Adipocyte (in vitro differentiated cells): ENCODE results near the gene KCNMB2.
"Not testable (repeated sequence)": the region's sequence is repeated elsewhere in the genome, so short reads cannot be mapped to it uniquely, and the experiment has no call there.

ENCODE experiments used
- DNase-seq: peaks from one replicate; pipeline ENCODE4 v3.0.0-alpha.2; 2015; ENCODE audit warnings: low read depth
- H3K27me3 ChIP-seq: replicated peaks from 2 replicates; pipeline ENCODE4 v1.7.0; 2013; ENCODE audit warnings: mild to moderate bottlenecking, low read length, moderate library complexity; ENCODE audit not compliant: control insufficient read depth, insufficient read depth
- H3K36me3 ChIP-seq: 2 replicates; pipeline ENCODE4 v1.7.0; 2013; ENCODE audit warnings: low read length, mild to moderate bottlenecking, moderate library complexity; ENCODE audit not compliant: control insufficient read depth, insufficient read depth, severe bottlenecking
- H3K4me1 ChIP-seq: 2 replicates; pipeline ENCODE4 v1.7.0; 2013; ENCODE audit warnings: mild to moderate bottlenecking, low read length, moderate library complexity; ENCODE audit not compliant: control insufficient read depth, insufficient read depth
- H3K4me3 ChIP-seq: 2 replicates; pipeline ENCODE4 v1.7.0; 2013; ENCODE audit warnings: mild to moderate bottlenecking, low read length, moderate library complexity
- H3K9ac ChIP-seq: 2 replicates; pipeline ENCODE4 v1.7.0; 2013; ENCODE audit warnings: mild to moderate bottlenecking, low read length, moderate library complexity
- H3K9me3 ChIP-seq: 2 replicates; pipeline ENCODE4 v1.7.0; 2013; ENCODE audit warnings: mild to moderate bottlenecking, low read length, moderate library complexity; ENCODE audit not compliant: control insufficient read depth

The KCNMB2 gene

GRCh38 chr3:178849199-178849910, 313.1 kb downstream of the KCNMB2 start:
- no peak for DNase-seq
- Histone ChIP-seq H3K27me3 (no peaks in the 10 kb centered on the region), H3K4me3 (no peak overlapping the region), H3K9ac (no peak overlapping the region), H3K4me1 (peaks cover 14% of the 10 kb centered on the region), H3K9me3 (no peaks in the 10 kb centered on the region), H3K36me3 (no peaks in the 10 kb centered on the region)

- H3K4me1 ChIP-seq = peaks cover 14% of the 10 kb centered on the region
- H3K27me3 ChIP-seq = no peaks in the 10 kb centered on the region
- no peak overlapping the region for H3K4me3 ChIP-seq
- DNase-seq = no peak
- no peaks in the 10 kb centered on the region for H3K9me3 ChIP-seq
- no peaks in the 10 kb centered on the region for H3K36me3 ChIP-seq
- no peak overlapping the region for H3K9ac ChIP-seq
Measured at GRCh38 chr3:178850450-178851190, 314.4 kb downstream of the KCNMB2 start.

GRCh38 chr3:178851564-178851963, 315.3 kb downstream of the KCNMB2 start:
- Histone ChIP-seq H3K4me1 (peaks cover 14% of the 10 kb centered on the region), H3K9me3 (no peaks in the 10 kb centered on the region), H3K27me3 (no peaks in the 10 kb centered on the region), H3K4me3 (no peak overlapping the region), H3K36me3 (no peaks in the 10 kb centered on the region), H3K9ac (no peak overlapping the region)
- no peak for DNase-seq

GRCh38 chr3:178856804-178857203, 320.6 kb downstream of the KCNMB2 start:
- H3K9ac ChIP-seq = no peak overlapping the region
- no peaks in the 10 kb centered on the region for H3K9me3 ChIP-seq
- no peaks in the 10 kb centered on the region for H3K4me1 ChIP-seq
- H3K36me3 ChIP-seq = no peaks in the 10 kb centered on the region
- no peak overlapping the region for H3K4me3 ChIP-seq
- no peaks in the 10 kb centered on the region for H3K27me3 ChIP-seq
- peak; percentile 88 for DNase-seq

GRCh38 chr3:178859386-178859785, 323.1 kb downstream of the KCNMB2 start:
- no peak overlapping the region for H3K4me3 ChIP-seq

GRCh38 chr3:178859900-178860436, 323.7 kb downstream of the KCNMB2 start:
- not testable (repeated sequence) for H3K27me3 ChIP-seq, DNase-seq, H3K4me1 ChIP-seq, H3K9me3 ChIP-seq, H3K36me3 ChIP-seq, H3K4me3 ChIP-seq, H3K9ac ChIP-seq

More at GRCh38 chr3:178859386-178859785, 323.1 kb downstream of the KCNMB2 start:
- no peak for DNase-seq
- Histone ChIP-seq H3K4me1 (no peaks in the 10 kb centered on the region), H3K9ac (no peak overlapping the region), H3K36me3 (no peaks in the 10 kb centered on the region), H3K9me3 (no peaks in the 10 kb centered on the region), H3K27me3 (no peaks in the 10 kb centered on the region)

GRCh38 chr3:178868681-178869080, 332.4 kb downstream of the KCNMB2 start:
- H3K9me3 ChIP-seq = no peaks in the 10 kb centered on the region
- no peaks in the 10 kb centered on the region for H3K27me3 ChIP-seq
- no peaks in the 10 kb centered on the region for H3K36me3 ChIP-seq
- no peaks in the 10 kb centered on the region for H3K4me1 ChIP-seq
- no peak overlapping the region for H3K9ac ChIP-seq
- no peak overlapping the region for H3K4me3 ChIP-seq
- DNase-seq = no peak

GRCh38 chr3:178870085-178870484, 333.8 kb downstream of the KCNMB2 start:
- Histone ChIP-seq H3K36me3 (no peaks in the 10 kb centered on the region), H3K27me3 (no peaks in the 10 kb centered on the region), H3K9me3 (no peaks in the 10 kb centered on the region), H3K4me3 (no peak overlapping the region), H3K4me1 (no peaks in the 10 kb centered on the region), H3K9ac (no peak overlapping the region)
- DNase-seq = no peak

- Histone ChIP-seq H3K9ac (no peak overlapping the region), H3K36me3 (no peaks in the 10 kb centered on the region), H3K4me3 (no peak overlapping the region), H3K27me3 (no peaks in the 10 kb centered on the region), H3K4me1 (no peaks in the 10 kb centered on the region), H3K9me3 (no peaks in the 10 kb centered on the region)
- no peak for DNase-seq
Measured at GRCh38 chr3:178875157-178875556, 338.9 kb downstream of the KCNMB2 start.

GRCh38 chr3:178875836-178876235, 339.6 kb downstream of the KCNMB2 start:
- Histone ChIP-seq H3K27me3 (no peaks in the 10 kb centered on the region), H3K4me3 (no peak overlapping the region), H3K36me3 (no peaks in the 10 kb centered on the region), H3K4me1 (no peaks in the 10 kb centered on the region), H3K9me3 (no peaks in the 10 kb centered on the region), H3K9ac (no peak overlapping the region)
- DNase-seq = peak; percentile 12

GRCh38 chr3:178880274-178880673, 344.0 kb downstream of the KCNMB2 start:
- peaks cover 12% of the 10 kb centered on the region for H3K9me3 ChIP-seq
- H3K9ac ChIP-seq = no peak overlapping the region
- DNase-seq = no peak
- no peaks in the 10 kb centered on the region for H3K4me1 ChIP-seq
- H3K27me3 ChIP-seq = no peaks in the 10 kb centered on the region
- no peaks in the 10 kb centered on the region for H3K36me3 ChIP-seq
- no peak overlapping the region for H3K4me3 ChIP-seq
